ENCODE measurements around the gene CYP8B1. TPM values are rescaled to one million over a fixed set of nuclear protein-coding genes. Genes with fewer than 3 reads are reported as not detected.

Gene CYP8B1
- polyA plus RNA-seq, 3 donors = 0.01 TPM; not detected in 2

GRCh38 chr3:42887084-42887483 lies 11.4 kb upstream of the CYP8B1 start:
- DNase-seq = no peak
- H3K27ac ChIP-seq (ENCODE audit: low read depth in 1 of 2, low read length in 2 of 2) = no peak overlapping the region
- no peak overlapping the region for H2AFZ ChIP-seq (ENCODE audit: insufficient read depth, low read depth, low read length, poor library complexity, severe bottlenecking)
- intact Hi-C loops (cut with micrococcal nuclease) = no loop called here
- H3K79me2 ChIP-seq (ENCODE audit: insufficient read depth, low read length) = no peaks in the 10 kb centered on the region
- H3K27me3 ChIP-seq (ENCODE audit: control insufficient read depth in 2 of 2, insufficient read depth in 2 of 2, low read length in 2 of 2) = no peaks in the 10 kb centered on the region
- Mint-ChIP-seq H3K4me1 (no peaks in the 10 kb centered on the region), H3K27me3 (ENCODE audit: low read depth in 3 of 3) (peaks cover 2 to 5% (median 3%) of the 10 kb centered on the region in 3 donors), H3K9me3 (peaks cover 0 to 3% (median 0%) of the 10 kb centered on the region in 7 donors), H3K36me3 (no peaks in the 10 kb centered on the region), H3K27ac (no peak overlapping the region), H3K4me3 (no peak overlapping the region)
- no peaks in the 10 kb centered on the region for H3K9me3 ChIP-seq (replicated peaks in 1 of 2; ENCODE audit: control insufficient read depth in 1 of 2, insufficient read depth in 1 of 2, low read length in 2 of 2)
- no peaks in the 10 kb centered on the region for H4K20me1 ChIP-seq (ENCODE audit: insufficient read depth, low read length)
- H3K36me3 ChIP-seq (replicated peaks in 1 of 2; ENCODE audit: control insufficient read depth in 1 of 2, insufficient read depth in 2 of 2, low read length in 2 of 2) = no peaks in the 10 kb centered on the region
- H3K9ac ChIP-seq (ENCODE audit: insufficient read depth, low read length, poor library complexity, severe bottlenecking) = no peak overlapping the region
- H3K4me3 ChIP-seq (replicated peaks in 1 of 3; ENCODE audit: low read depth in 2 of 3, low read length in 3 of 3) = no peak overlapping the region
- no peak for TF ChIP-seq CTCF (IDR thresholded peaks at IDR 0.05)
- no peaks in the 10 kb centered on the region for H3K4me1 ChIP-seq (ENCODE audit: control insufficient read depth in 1 of 2, insufficient read depth in 2 of 2, low read length in 2 of 2)
- 94% methylated on average over 2 of the region's 3 CpGs for WGBS (ENCODE audit: insufficient coverage)
- H3K4me2 ChIP-seq (replicated peaks; ENCODE audit: extremely low read depth, low read length, poor library complexity, severe bottlenecking) = no peak overlapping the region

- Histone ChIP-seq H3K9me3 (replicated peaks in 1 of 2; ENCODE audit: control insufficient read depth in 1 of 2, insufficient read depth in 1 of 2, low read length in 2 of 2) (no peaks in the 10 kb centered on the region), H3K4me3 (replicated peaks in 1 of 3; ENCODE audit: low read depth in 2 of 3, low read length in 3 of 3) (no peak overlapping the region), H3K27me3 (ENCODE audit: control insufficient read depth in 2 of 2, insufficient read depth in 2 of 2, low read length in 2 of 2) (no peaks in the 10 kb centered on the region), H4K20me1 (ENCODE audit: insufficient read depth, low read length) (no peaks in the 10 kb centered on the region), H3K79me2 (ENCODE audit: insufficient read depth, low read length) (no peaks in the 10 kb centered on the region), H3K4me1 (ENCODE audit: control insufficient read depth in 1 of 2, insufficient read depth in 2 of 2, low read length in 2 of 2) (peaks cover 1 to 3% of the 10 kb centered on the region in 2 donors), H3K27ac (ENCODE audit: low read depth in 1 of 2, low read length in 2 of 2) (no peak overlapping the region), H2AFZ (ENCODE audit: insufficient read depth, low read depth, low read length, poor library complexity, severe bottlenecking) (no peak overlapping the region), H3K4me2 (replicated peaks; ENCODE audit: extremely low read depth, low read length, poor library complexity, severe bottlenecking) (no peak overlapping the region), H3K9ac (ENCODE audit: insufficient read depth, low read length, poor library complexity, severe bottlenecking) (no peak overlapping the region), H3K36me3 (replicated peaks in 1 of 2; ENCODE audit: control insufficient read depth in 1 of 2, insufficient read depth in 2 of 2, low read length in 2 of 2) (no peaks in the 10 kb centered on the region)
- intact Hi-C loops (cut with micrococcal nuclease) = no loop called here
- Mint-ChIP-seq H3K9me3 (peaks cover 0 to 3% (median 0%) of the 10 kb centered on the region in 7 donors), H3K4me3 (no peak overlapping the region), H3K27ac (no peak overlapping the region), H3K27me3 (ENCODE audit: low read depth in 3 of 3) (peaks cover 2 to 11% (median 3%) of the 10 kb centered on the region in 3 donors), H3K36me3 (no peaks in the 10 kb centered on the region), H3K4me1 (peaks cover 2% of the 10 kb centered on the region)
- no CpG with 5 or more reads among the region's 1 CpG for WGBS (ENCODE audit: insufficient coverage)
- no peak for DNase-seq
- TF ChIP-seq CTCF (IDR thresholded peaks at IDR 0.05) = no peak
These were observed 10.7 kb upstream of the CYP8B1 start for GRCh38 chr3:42886294-42886822.
